Ovary (tissue), 3 donors: ENCODE measurements around the gene CDC25A.

Experiments
- EP300 ChIP-seq: sonication (generic); formaldehyde crosslinking; IDR thresholded peaks from one replicate; pipeline ENCODE4 v1.6.1; 2017; ENCODE audit warnings: antibody characterized with exemption
- POLR2A ChIP-seq: fragments of 450-650 bp; IDR thresholded peaks from one replicate; pipeline ENCODE4 v1.6.1; 2017; ENCODE audit warnings: antibody characterized with exemption, mild to moderate bottlenecking, moderate library complexity
- TF ChIP-seq, protein P1 (sequence below), 3 donors: fragments of 450-650 bp in 2 of 3; fragments of 200-600 bp in 1 of 3; IDR thresholded peaks; one replicate each; pipeline versions ENCODE4 v1.5.1 to v1.8.0; 2016 to 2022; ENCODE audit warnings: antibody characterized with exemption in 3 of 3, mild to moderate bottlenecking in 1 of 3
- donor health status: DM: no; HTN: no; CAD: no.

DNA sequence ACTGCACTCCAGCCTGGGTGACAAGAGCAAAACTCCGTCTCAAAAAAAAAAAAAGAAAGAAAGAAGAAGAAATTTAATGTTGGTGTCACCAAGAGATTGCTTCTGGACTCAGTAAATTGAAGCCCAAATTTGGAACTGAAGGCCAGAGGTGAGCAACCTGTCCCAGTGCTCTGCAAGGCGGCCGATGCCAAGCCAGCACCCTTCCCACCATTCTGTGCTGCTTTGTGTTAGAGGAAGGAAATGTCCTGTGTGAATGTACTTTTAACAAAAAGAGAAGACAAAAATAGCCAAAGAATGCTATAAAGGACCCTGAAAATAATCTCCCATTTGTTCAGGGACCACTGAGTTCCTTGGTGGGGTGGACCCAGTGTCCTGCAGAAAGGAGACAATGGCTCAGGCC, 44.6 kb downstream of the CDC25A start:
- TF ChIP-seq POLR2A (no peak), EP300 (no peak)
- TF ChIP-seq, protein P1, sequence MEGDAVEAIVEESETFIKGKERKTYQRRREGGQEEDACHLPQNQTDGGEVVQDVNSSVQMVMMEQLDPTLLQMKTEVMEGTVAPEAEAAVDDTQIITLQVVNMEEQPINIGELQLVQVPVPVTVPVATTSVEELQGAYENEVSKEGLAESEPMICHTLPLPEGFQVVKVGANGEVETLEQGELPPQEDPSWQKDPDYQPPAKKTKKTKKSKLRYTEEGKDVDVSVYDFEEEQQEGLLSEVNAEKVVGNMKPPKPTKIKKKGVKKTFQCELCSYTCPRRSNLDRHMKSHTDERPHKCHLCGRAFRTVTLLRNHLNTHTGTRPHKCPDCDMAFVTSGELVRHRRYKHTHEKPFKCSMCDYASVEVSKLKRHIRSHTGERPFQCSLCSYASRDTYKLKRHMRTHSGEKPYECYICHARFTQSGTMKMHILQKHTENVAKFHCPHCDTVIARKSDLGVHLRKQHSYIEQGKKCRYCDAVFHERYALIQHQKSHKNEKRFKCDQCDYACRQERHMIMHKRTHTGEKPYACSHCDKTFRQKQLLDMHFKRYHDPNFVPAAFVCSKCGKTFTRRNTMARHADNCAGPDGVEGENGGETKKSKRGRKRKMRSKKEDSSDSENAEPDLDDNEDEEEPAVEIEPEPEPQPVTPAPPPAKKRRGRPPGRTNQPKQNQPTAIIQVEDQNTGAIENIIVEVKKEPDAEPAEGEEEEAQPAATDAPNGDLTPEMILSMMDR (IDR thresholded peaks at IDR 0.05) = no peak
